Neuronal stem cell (in vitro differentiated cells): ENCODE measurements around the gene PCNX1.

ENCODE experiments used
- DNase-seq: peaks from one replicate; pipeline ENCODE4 v3.0.0-alpha.2; 2013; ENCODE audit warnings: low spot score
- H2AFZ ChIP-seq: one replicate; pipeline ENCODE4 v1.6.1; 2013; ENCODE audit warnings: mild to moderate bottlenecking, low read length, inconsistent platforms
- H2AK5ac ChIP-seq: 2 replicates; pipeline ENCODE4 v1.6.1; 2013; ENCODE audit warnings: low read depth, mild to moderate bottlenecking, inconsistent platforms, low read length, moderate library complexity, mixed read lengths
- H2BK120ac ChIP-seq: 2 replicates; pipeline ENCODE4 v1.6.1; 2013; ENCODE audit warnings: low read depth, mild to moderate bottlenecking, inconsistent platforms, low read length, moderate library complexity, mixed read lengths
- H2BK12ac ChIP-seq: one replicate; pipeline ENCODE4 v1.6.1; 2013; ENCODE audit warnings: low read length, inconsistent platforms
- H2BK15ac ChIP-seq: 2 replicates; pipeline ENCODE4 v1.6.1; 2013; ENCODE audit warnings: mild to moderate bottlenecking, low read length, inconsistent platforms, mixed read lengths
- H2BK5ac ChIP-seq: one replicate; pipeline ENCODE4 v1.6.1; 2013; ENCODE audit warnings: inconsistent platforms, mild to moderate bottlenecking, low read length, moderate library complexity
- H3K14ac ChIP-seq: one replicate; pipeline ENCODE4 v1.6.1; 2013; ENCODE audit warnings: low read length, inconsistent platforms
- H3K18ac ChIP-seq: 2 replicates; pipeline ENCODE4 v1.6.1; 2013; ENCODE audit warnings: low read length, inconsistent platforms
- H3K23ac ChIP-seq: 2 replicates; pipeline ENCODE4 v1.6.1; 2013; ENCODE audit warnings: low read depth, mild to moderate bottlenecking, mixed read lengths, low read length, inconsistent platforms; ENCODE audit not compliant: poor library complexity
- H3K27ac ChIP-seq: replicated peaks from 3 replicates; pipeline ENCODE4 v1.5.1; 2013; ENCODE audit warnings: low read length, inconsistent platforms
- H3K27me3 ChIP-seq, 3 experiments: 2 replicates each; pipeline ENCODE4 v1.6.1; 2013; ENCODE audit warnings: low read length in 3 of 3, mild to moderate bottlenecking in 2 of 3, inconsistent platforms in 1 of 3, low read depth in 1 of 3, mixed read lengths in 1 of 3, moderate library complexity in 1 of 3; ENCODE audit not compliant: control insufficient read depth in 3 of 3, insufficient read depth in 3 of 3
- H3K36me3 ChIP-seq, 2 donors: replicated peaks in 1 of 2; 2 replicates each; pipeline ENCODE4 v1.6.1; 2013; ENCODE audit warnings: low read length in 2 of 2; ENCODE audit not compliant: control insufficient read depth in 2 of 2, insufficient read depth in 2 of 2
- H3K4ac ChIP-seq: 2 replicates; pipeline ENCODE4 v1.6.1; 2013; ENCODE audit warnings: inconsistent platforms, mild to moderate bottlenecking, low read length, moderate library complexity
- H3K4me1 ChIP-seq, 2 donors: 1 replicate in 1 of 2; 2 replicates in 1 of 2; pipeline ENCODE4 v1.6.1; 2013; ENCODE audit warnings: low read length in 2 of 2, low read depth in 1 of 2; ENCODE audit not compliant: control insufficient read depth in 2 of 2, insufficient read depth in 1 of 2
- H3K4me2 ChIP-seq: one replicate; pipeline ENCODE4 v1.6.1; 2013; ENCODE audit warnings: mild to moderate bottlenecking, low read length, inconsistent platforms; ENCODE audit not compliant: insufficient read depth, poor library complexity, severe bottlenecking
- H3K4me3 ChIP-seq, 2 donors: 2 replicates each; pipeline ENCODE4 v1.5.1; 2013; ENCODE audit warnings: low read length in 2 of 2, mild to moderate bottlenecking in 2 of 2, inconsistent platforms in 1 of 2, moderate library complexity in 1 of 2
- H3K79me1 ChIP-seq: one replicate; pipeline ENCODE4 v1.6.1; 2013; ENCODE audit warnings: low read depth, mild to moderate bottlenecking, inconsistent platforms, low read length, moderate library complexity
- H3K9ac ChIP-seq: one replicate; pipeline ENCODE4 v1.6.1; 2013; ENCODE audit warnings: mild to moderate bottlenecking, low read depth, low read length, inconsistent platforms; ENCODE audit not compliant: poor library complexity
- H3K9me3 ChIP-seq, 2 donors: replicated peaks in 1 of 2; 2 replicates each; pipeline versions ENCODE3 to v1.6.1; 2013; ENCODE audit warnings: low read length in 2 of 2, mild to moderate bottlenecking in 2 of 2, inconsistent platforms in 1 of 2, low read depth in 1 of 2, mixed read lengths in 1 of 2, moderate library complexity in 1 of 2; ENCODE audit not compliant: control insufficient read depth in 2 of 2, insufficient read depth in 1 of 2
- H4K8ac ChIP-seq: one replicate; pipeline ENCODE4 v1.6.1; 2013; ENCODE audit warnings: low read depth, mild to moderate bottlenecking, inconsistent platforms, low read length, moderate library complexity
- H4K91ac ChIP-seq: one replicate; pipeline ENCODE4 v1.6.1; 2013; ENCODE audit warnings: low read length, low read depth, mild to moderate bottlenecking, inconsistent platforms; ENCODE audit not compliant: poor library complexity
- WGBS, 2 donors: extraction: QIAGEN DNeasy Blood & Tissue Kit; methylation state at CpG; one replicate each; pipeline ENCODE4 v1.1.7; 2013; ENCODE audit warnings: missing lambda C conversion rate in 2 of 2, mixed read lengths in 1 of 2; ENCODE audit not compliant: insufficient read length in 2 of 2, insufficient replicate concordance in 1 of 2; ENCODE audit errors: extremely low coverage in 2 of 2; 5-methylcytosine and 5-hydroxymethylcytosine counted together

Gene PCNX1

DNA sequence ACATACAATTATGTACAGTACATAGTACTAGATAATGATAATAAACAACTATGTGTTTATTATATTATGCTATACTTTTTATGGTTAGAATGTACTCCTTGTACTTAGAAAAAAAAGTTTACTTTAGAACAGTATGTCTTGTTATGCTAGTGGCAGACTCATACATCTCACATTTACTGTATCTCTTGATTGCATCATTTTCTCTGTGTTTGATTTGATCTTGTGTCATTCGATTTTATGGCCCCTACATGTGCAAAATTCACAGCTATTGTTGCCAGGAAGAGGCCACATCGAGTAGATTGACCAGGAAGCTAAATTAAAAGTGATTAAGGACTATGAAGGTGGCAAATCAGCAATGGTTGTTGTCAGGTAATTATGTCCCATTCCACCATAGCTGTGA, 153.0 kb downstream of the PCNX1 start:
- H3K79me1 ChIP-seq, result no peaks in the 10 kb centered on the region
- no peak overlapping the region for H3K4me3 ChIP-seq
- no peak overlapping the region for H4K8ac ChIP-seq
- no peak overlapping the region for H4K91ac ChIP-seq
- H2AFZ ChIP-seq, result no peak overlapping the region
- no peak for DNase-seq
- H2BK5ac ChIP-seq, result no peak overlapping the region
- H3K18ac ChIP-seq, result no peak overlapping the region
- H3K36me3 ChIP-seq, result peaks cover 18 to 94% of the 10 kb centered on the region in 2 donors
- no peak overlapping the region for H3K4me2 ChIP-seq
- WGBS, 2 donors, result no CpG with 5 or more reads among the region's 2 CpGs
- peaks cover 0 to 10% of the 10 kb centered on the region in 2 donors for H3K9me3 ChIP-seq
- no peak overlapping the region for H3K4ac ChIP-seq
- no peak overlapping the region for H3K9ac ChIP-seq
- H2BK12ac ChIP-seq, result no peak overlapping the region
- no peak overlapping the region for H2AK5ac ChIP-seq
- no peak overlapping the region for H3K14ac ChIP-seq
- no peak overlapping the region for H2BK15ac ChIP-seq
- no peak overlapping the region for H2BK120ac ChIP-seq
- no peak overlapping the region for H3K27ac ChIP-seq
- H3K4me1 ChIP-seq, result no peaks in the 10 kb centered on the region
- no peak overlapping the region for H3K23ac ChIP-seq
- no peaks in the 10 kb centered on the region for H3K27me3 ChIP-seq

DNA sequence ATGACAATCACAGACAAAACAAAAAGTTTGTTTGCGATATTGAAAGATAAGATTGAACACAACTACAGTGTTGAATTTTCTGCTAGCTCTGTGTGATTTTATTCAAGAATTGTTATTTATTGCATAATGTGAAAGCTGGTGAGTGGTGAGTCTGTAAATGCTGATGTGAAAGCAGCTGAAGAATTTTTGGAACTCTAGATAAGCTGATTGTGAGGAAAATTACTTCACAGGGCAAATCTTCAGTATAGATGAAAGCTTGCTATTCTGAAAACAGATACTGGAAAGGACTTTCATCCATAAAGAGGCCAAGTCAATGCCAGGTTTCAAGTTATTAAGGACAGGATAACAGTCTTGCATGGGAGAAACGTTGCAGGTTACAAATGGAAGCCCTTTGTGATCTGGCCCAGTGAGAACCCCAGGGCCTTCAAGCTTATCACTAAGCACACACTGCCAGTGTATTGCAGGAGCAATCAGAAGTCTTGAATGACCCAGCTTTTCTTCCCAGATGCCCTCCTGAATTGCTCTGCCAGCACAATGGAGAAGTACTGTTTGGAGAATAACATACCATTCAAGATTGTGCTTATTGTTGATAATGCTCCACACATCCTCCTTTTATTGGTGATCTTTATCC, 153.7 kb downstream of the PCNX1 start:
- no peak for DNase-seq
- no peak overlapping the region for H3K4me2 ChIP-seq
- H3K9me3 ChIP-seq, result peaks cover 0 to 14% of the 10 kb centered on the region in 2 donors
- H2AFZ ChIP-seq, result no peak overlapping the region
- no peaks in the 10 kb centered on the region for H3K79me1 ChIP-seq
- no peak overlapping the region for H3K18ac ChIP-seq
- no peaks in the 10 kb centered on the region for H3K27me3 ChIP-seq
- no CpG with 5 or more reads among the region's 2 CpGs for WGBS, 2 donors
- no peaks in the 10 kb centered on the region for H3K4me1 ChIP-seq
- no peak overlapping the region for H3K4ac ChIP-seq
- H2AK5ac ChIP-seq, result no peak overlapping the region
- H2BK5ac ChIP-seq, result no peak overlapping the region
- H4K8ac ChIP-seq, result no peak overlapping the region
- peaks cover 18 to 91% of the 10 kb centered on the region in 2 donors for H3K36me3 ChIP-seq
- H3K14ac ChIP-seq, result no peak overlapping the region
- H3K27ac ChIP-seq, result no peak overlapping the region
- H3K9ac ChIP-seq, result no peak overlapping the region
- H3K4me3 ChIP-seq, result no peak overlapping the region
- H2BK15ac ChIP-seq, result no peak overlapping the region
- no peak overlapping the region for H2BK12ac ChIP-seq
- no peak overlapping the region for H4K91ac ChIP-seq
- no peak overlapping the region for H3K23ac ChIP-seq
- H2BK120ac ChIP-seq, result no peak overlapping the region

DNA sequence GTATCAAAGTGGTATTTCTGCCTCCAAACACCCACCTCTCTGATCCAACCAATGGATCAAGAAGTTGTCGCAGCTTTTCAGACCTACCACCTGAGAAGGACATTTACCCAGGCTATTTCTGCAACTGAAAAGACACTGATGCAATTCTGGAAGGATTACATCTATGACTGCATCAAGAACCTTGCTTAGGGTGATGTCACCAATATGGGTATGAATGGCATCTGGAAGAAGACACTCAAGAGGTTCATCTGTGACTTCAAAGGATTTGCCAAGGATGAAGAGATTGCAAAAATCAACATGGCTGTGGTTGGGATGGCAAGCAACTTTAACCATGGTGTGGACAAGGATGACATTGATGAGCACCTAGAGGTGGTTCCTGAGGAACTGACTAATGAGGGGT, 154.2 kb downstream of the PCNX1 start:
- H3K23ac ChIP-seq, result no peak overlapping the region
- no peak overlapping the region for H4K91ac ChIP-seq
- H2BK5ac ChIP-seq, result no peak overlapping the region
- H3K4me3 ChIP-seq, result no peak overlapping the region
- H3K14ac ChIP-seq, result no peak overlapping the region
- no peak for DNase-seq
- no peak overlapping the region for H3K27ac ChIP-seq
- no peak overlapping the region for H2AFZ ChIP-seq
- peaks cover 18 to 86% of the 10 kb centered on the region in 2 donors for H3K36me3 ChIP-seq
- H3K27me3 ChIP-seq, result no peaks in the 10 kb centered on the region
- H3K9ac ChIP-seq, result no peak overlapping the region
- peaks cover 0 to 14% of the 10 kb centered on the region in 2 donors for H3K9me3 ChIP-seq
- no peak overlapping the region for H3K4ac ChIP-seq
- no peak overlapping the region for H2BK15ac ChIP-seq
- H2AK5ac ChIP-seq, result no peak overlapping the region
- no peak overlapping the region for H3K4me2 ChIP-seq
- H4K8ac ChIP-seq, result no peak overlapping the region
- WGBS, 2 donors, result no CpG with 5 or more reads among the region's 1 CpG
- no peak overlapping the region for H3K18ac ChIP-seq
- no peak overlapping the region for H2BK120ac ChIP-seq
- no peaks in the 10 kb centered on the region for H3K4me1 ChIP-seq
- no peak overlapping the region for H2BK12ac ChIP-seq
- no peaks in the 10 kb centered on the region for H3K79me1 ChIP-seq

- Histone ChIP-seq H3K27me3 (no peaks in the 10 kb centered on the region), H2AFZ (no peak overlapping the region), H3K27ac (no peak overlapping the region), H3K4me2 (no peak overlapping the region), H3K4me1 (no peaks in the 10 kb centered on the region), H2BK15ac (no peak overlapping the region), H3K36me3 (peaks cover 16 to 77% of the 10 kb centered on the region in 2 donors), H3K9ac (no peak overlapping the region), H2BK5ac (no peak overlapping the region), H3K4me3 (no peak overlapping the region), H3K9me3 (peaks cover 0 to 14% of the 10 kb centered on the region in 2 donors), H2BK120ac (no peak overlapping the region), H4K8ac (no peak overlapping the region), H3K4ac (no peak overlapping the region), H2BK12ac (no peak overlapping the region), H3K18ac (no peak overlapping the region), H3K79me1 (no peaks in the 10 kb centered on the region), H3K23ac (no peak overlapping the region), H2AK5ac (no peak overlapping the region), H3K14ac (no peak overlapping the region), H4K91ac (no peak overlapping the region)
- WGBS, 2 donors, result 100% methylated on average over 1 of the region's 5 CpGs
- DNase-seq, result no peak
Observed at GRCh38 chr14:71062581-71063303, 155.5 kb downstream of the PCNX1 start.
